GM12865 (cell line): ENCODE measurements around the gene LMTK3.

Experiments
- DNase-seq: peaks from one replicate; pipeline ENCODE4 v3.0.0; 2010; ENCODE audit warnings: low read depth
- H3K4me3 ChIP-seq: 2 replicates; pipeline ENCODE4 v1.5.1; 2011; ENCODE audit warnings: mild to moderate bottlenecking, low read depth, low read length, control low read depth
- CTCF ChIP-seq: IDR thresholded peaks from 2 replicates; pipeline ENCODE4 v1.5.1; 2011; ENCODE audit warnings: low read length, control low read depth, low read depth, inconsistent platforms; ENCODE audit not compliant: insufficient read depth; ENCODE audit errors: missing control alignments

The LMTK3 gene

GRCh38 chr19:48468772-48469288 lies 42.8 kb downstream of the LMTK3 start:
- peak overlapping the region; percentile 85 for H3K4me3 ChIP-seq
- DNase-seq = peak; percentile 100
- TF ChIP-seq CTCF = no peak

GRCh38 chr19:48466561-48467325 lies 44.9 kb downstream of the LMTK3 start:
- no peak for TF ChIP-seq CTCF
- H3K4me3 ChIP-seq = no peak overlapping the region
- DNase-seq = no peak

GRCh38 chr19:48465215-48465614 lies 46.4 kb downstream of the LMTK3 start:
- no peak overlapping the region for H3K4me3 ChIP-seq
- DNase-seq = peak; percentile 47
- no peak for TF ChIP-seq CTCF

- no peak for DNase-seq
- H3K4me3 ChIP-seq = no peak overlapping the region
- no peak for TF ChIP-seq CTCF
Measured at GRCh38 chr19:48461982-48462655, 49.5 kb downstream of the LMTK3 start.

- no peak for DNase-seq
Measured at GRCh38 chr19:48461651-48461981, 50.0 kb downstream of the LMTK3 start.

GRCh38 chr19:48458016-48458415 lies 53.6 kb downstream of the LMTK3 start:
- no peak for TF ChIP-seq CTCF
- no peak overlapping the region for H3K4me3 ChIP-seq
- no peak for DNase-seq

More at GRCh38 chr19:48461651-48461981, 50.0 kb downstream of the LMTK3 start:
- no peak for TF ChIP-seq CTCF
- no peak overlapping the region for H3K4me3 ChIP-seq
